HG03108 (cell line): Measurements from ENCODE around the gene TOP1.
"Not testable (repeated sequence)": the region's sequence is repeated elsewhere in the genome, so short reads cannot be mapped to it uniquely, and the experiment has no call there.

Source experiments
- ATAC-seq: cut with Tn5 transposase; IDR thresholded peaks from one replicate; pipeline ENCODE4 v1.9.1; 2021; ENCODE audit warnings: moderate library complexity; ENCODE audit not compliant: unreplicated experiment

The TOP1 gene

GRCh38 chr20:41003143-41003935 lies 25.3 kb upstream of the TOP1 start:
- ATAC-seq: no peak

GRCh38 chr20:41003936-41004294 lies 24.7 kb upstream of the TOP1 start:
- ATAC-seq: not testable (repeated sequence)

- no peak for ATAC-seq
These were observed 23.9 kb upstream of the TOP1 start for GRCh38 chr20:41004531-41005360.

GRCh38 chr20:41005361-41005729 lies 23.3 kb upstream of the TOP1 start:
- no peak for ATAC-seq

- no peak for ATAC-seq
These were observed 22.3 kb upstream of the TOP1 start for GRCh38 chr20:41006126-41006935.

GRCh38 chr20:41006936-41007474 lies 21.6 kb upstream of the TOP1 start:
- ATAC-seq: no peak

GRCh38 chr20:41007481-41007880 lies 21.1 kb upstream of the TOP1 start:
- ATAC-seq: no peak

GRCh38 chr20:41009946-41010345 lies 18.7 kb upstream of the TOP1 start:
- no peak for ATAC-seq

- ATAC-seq: peak; percentile 90
These were observed 17.0 kb upstream of the TOP1 start for GRCh38 chr20:41011551-41012067.

- no peak for ATAC-seq
These were observed 14.0 kb upstream of the TOP1 start for GRCh38 chr20:41014561-41015088.

GRCh38 chr20:41017448-41018042 lies 11.1 kb upstream of the TOP1 start:
- ATAC-seq: no peak

- ATAC-seq: no peak
These were observed 10.5 kb upstream of the TOP1 start for GRCh38 chr20:41018153-41018552.

- ATAC-seq: no peak
These were observed 5.1 kb upstream of the TOP1 start for GRCh38 chr20:41023549-41023948.

- no peak for ATAC-seq
These were observed 1.3 kb upstream of the TOP1 start for GRCh38 chr20:41027366-41027765.

GRCh38 chr20:41027872-41028358 lies 707 bp upstream of the TOP1 start:
- no peak for ATAC-seq

- no peak for ATAC-seq
These were observed 704 bp downstream of the TOP1 start for GRCh38 chr20:41029150-41029901.

GRCh38 chr20:41030061-41030460 lies 1.4 kb downstream of the TOP1 start:
- no peak for ATAC-seq

- no peak for ATAC-seq
These were observed 2.1 kb downstream of the TOP1 start for GRCh38 chr20:41030531-41031242.

GRCh38 chr20:41031243-41031619 lies 2.6 kb downstream of the TOP1 start:
- ATAC-seq: no peak
